HepG2 (cell line): ENCODE results near the gene DAB2IP. TPM values are rescaled to one million over a fixed set of nuclear protein-coding genes. Genes with fewer than 3 reads are reported as not detected.
A peak's percentile ranks its signal among the peaks of the same experiment; 100 is the strongest.

Source experiments
- GATAD2A ChIP-seq: IDR thresholded peaks from 2 replicates; pipeline ENCODE4 v1.6.1; 2016
- KDM3A ChIP-seq: IDR thresholded peaks from 2 replicates; pipeline ENCODE4 v1.6.1; 2018; ENCODE audit warnings: low read depth, missing compliant biosample characterization
- MEF2D ChIP-seq: sonication (generic); formaldehyde crosslinking; IDR thresholded peaks from 2 replicates; pipeline ENCODE4 v1.5.1; 2020; ENCODE audit warnings: mild to moderate bottlenecking, missing genetic modification reagents
- RNF2 ChIP-seq: fragments of 450-650 bp; conservative IDR thresholded peaks from 2 replicates; pipeline ENCODE4 v1.6.1; 2016; ENCODE audit warnings: low read depth
- RXRA ChIP-seq: sonication (generic); formaldehyde crosslinking; IDR thresholded peaks from 2 replicates; pipeline ENCODE4 v1.5.1; 2020; ENCODE audit warnings: missing genetic modification reagents
- SMC3 ChIP-seq: IDR thresholded peaks from 2 replicates; pipeline ENCODE4 v1.6.1; 2011; ENCODE audit warnings: low read length, improper control_type of control experiment
- SP5 ChIP-seq: IDR thresholded peaks from 2 replicates; pipeline ENCODE4 v1.6.1; 2016; ENCODE audit warnings: low read depth, borderline replicate concordance
- TBX2 ChIP-seq: sonication (generic); formaldehyde crosslinking; IDR thresholded peaks from 2 replicates; pipeline ENCODE4 v1.5.0; 2020; ENCODE audit warnings: missing genetic modification reagents, mild to moderate bottlenecking, borderline replicate concordance
- ZNF781 ChIP-seq: sonication (generic); formaldehyde crosslinking; IDR thresholded peaks from 2 replicates; pipeline ENCODE4 v1.5.1; 2020; ENCODE audit warnings: borderline replicate concordance, mild to moderate bottlenecking, missing genetic modification reagents; ENCODE audit errors: not compliant biosample characterization
- polyA plus RNA-seq, 8 experiments: library from polyadenylated mRNA; depleted of rRNA in 3 of 8; stranded (reverse) in 7 of 8; unstranded in 1 of 8; fragments of >200 nt; fragmentation: Illumina TruSeq in 4 of 8; extraction: Trizol in 4 of 8; gene quantifications; 2 replicates each; pipeline versions ENCODE4 v1.2.1 to v1.2.3, GENCODE V29; 2011 to 2016; ENCODE audit warnings: low read depth in 4 of 8, missing spikeins in 1 of 8, mixed read lengths in 1 of 8; ENCODE audit not compliant: insufficient read depth in 1 of 8
- total RNA-seq, 5 experiments: library from RNA; depleted of rRNA; stranded (reverse); fragments of >200 nt; fragmentation: Illumina TruSeq; extraction: Trizol; gene quantifications; 2 replicates each; pipeline ENCODE4 v1.2.3, GENCODE V29; 2016; ENCODE audit warnings: low read depth in 1 of 5
- TF ChIP-seq, protein P1 (sequence below): sonication (generic); formaldehyde crosslinking; IDR thresholded peaks from 2 replicates; pipeline ENCODE4 v1.4.0; 2020; ENCODE audit warnings: mild to moderate bottlenecking, missing genetic modification reagents
- TF ChIP-seq, protein P2 (sequence below): sonication (generic); formaldehyde crosslinking; IDR thresholded peaks from 2 replicates; pipeline ENCODE4 v1.5.0; 2020; ENCODE audit warnings: mild to moderate bottlenecking, missing genetic modification reagents, borderline replicate concordance

DAB2IP gene
- total and polyA plus RNA-seq, 2 of the 13 experiments (the other 11 are each of a cell fraction or from before 2014, with no cell fraction given): 25.3 to 37.9 TPM

DNA sequence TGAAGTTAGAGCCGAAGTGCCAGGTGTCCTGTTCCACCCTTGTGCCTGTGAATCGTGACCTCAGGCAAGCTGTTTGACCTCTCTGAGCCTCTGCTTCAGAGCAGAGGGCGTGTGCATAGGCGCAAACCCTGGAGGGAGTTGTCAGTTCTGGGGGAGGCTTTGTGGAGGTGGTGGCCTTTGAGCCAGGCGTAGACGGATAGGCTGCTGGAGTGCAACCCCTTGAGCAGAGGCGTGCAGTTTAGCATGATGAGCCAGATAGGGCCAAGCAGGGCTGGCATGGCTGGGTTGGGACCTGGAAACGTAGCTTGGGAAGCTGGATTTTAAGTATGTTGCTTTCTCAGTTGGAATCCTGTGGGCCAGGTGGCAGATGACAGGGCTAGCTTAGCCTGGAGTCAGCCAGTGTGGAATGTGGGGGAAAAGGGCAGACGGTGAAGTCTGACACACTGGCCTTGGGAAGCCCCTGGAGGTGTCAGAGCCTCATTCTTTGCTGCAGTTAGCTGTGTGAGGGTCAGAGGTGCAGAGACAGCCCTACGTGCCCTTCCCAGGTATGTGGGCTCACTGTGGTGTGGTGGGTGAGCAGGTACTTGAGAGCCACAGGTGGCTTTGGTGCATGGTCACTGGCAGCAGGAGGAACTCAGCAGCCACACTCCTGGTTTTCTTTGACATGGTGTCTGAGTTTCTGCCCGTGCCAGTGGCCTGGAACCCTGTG, 93.4 kb downstream of the DAB2IP start (continued):
- TF ChIP-seq, protein P1, sequence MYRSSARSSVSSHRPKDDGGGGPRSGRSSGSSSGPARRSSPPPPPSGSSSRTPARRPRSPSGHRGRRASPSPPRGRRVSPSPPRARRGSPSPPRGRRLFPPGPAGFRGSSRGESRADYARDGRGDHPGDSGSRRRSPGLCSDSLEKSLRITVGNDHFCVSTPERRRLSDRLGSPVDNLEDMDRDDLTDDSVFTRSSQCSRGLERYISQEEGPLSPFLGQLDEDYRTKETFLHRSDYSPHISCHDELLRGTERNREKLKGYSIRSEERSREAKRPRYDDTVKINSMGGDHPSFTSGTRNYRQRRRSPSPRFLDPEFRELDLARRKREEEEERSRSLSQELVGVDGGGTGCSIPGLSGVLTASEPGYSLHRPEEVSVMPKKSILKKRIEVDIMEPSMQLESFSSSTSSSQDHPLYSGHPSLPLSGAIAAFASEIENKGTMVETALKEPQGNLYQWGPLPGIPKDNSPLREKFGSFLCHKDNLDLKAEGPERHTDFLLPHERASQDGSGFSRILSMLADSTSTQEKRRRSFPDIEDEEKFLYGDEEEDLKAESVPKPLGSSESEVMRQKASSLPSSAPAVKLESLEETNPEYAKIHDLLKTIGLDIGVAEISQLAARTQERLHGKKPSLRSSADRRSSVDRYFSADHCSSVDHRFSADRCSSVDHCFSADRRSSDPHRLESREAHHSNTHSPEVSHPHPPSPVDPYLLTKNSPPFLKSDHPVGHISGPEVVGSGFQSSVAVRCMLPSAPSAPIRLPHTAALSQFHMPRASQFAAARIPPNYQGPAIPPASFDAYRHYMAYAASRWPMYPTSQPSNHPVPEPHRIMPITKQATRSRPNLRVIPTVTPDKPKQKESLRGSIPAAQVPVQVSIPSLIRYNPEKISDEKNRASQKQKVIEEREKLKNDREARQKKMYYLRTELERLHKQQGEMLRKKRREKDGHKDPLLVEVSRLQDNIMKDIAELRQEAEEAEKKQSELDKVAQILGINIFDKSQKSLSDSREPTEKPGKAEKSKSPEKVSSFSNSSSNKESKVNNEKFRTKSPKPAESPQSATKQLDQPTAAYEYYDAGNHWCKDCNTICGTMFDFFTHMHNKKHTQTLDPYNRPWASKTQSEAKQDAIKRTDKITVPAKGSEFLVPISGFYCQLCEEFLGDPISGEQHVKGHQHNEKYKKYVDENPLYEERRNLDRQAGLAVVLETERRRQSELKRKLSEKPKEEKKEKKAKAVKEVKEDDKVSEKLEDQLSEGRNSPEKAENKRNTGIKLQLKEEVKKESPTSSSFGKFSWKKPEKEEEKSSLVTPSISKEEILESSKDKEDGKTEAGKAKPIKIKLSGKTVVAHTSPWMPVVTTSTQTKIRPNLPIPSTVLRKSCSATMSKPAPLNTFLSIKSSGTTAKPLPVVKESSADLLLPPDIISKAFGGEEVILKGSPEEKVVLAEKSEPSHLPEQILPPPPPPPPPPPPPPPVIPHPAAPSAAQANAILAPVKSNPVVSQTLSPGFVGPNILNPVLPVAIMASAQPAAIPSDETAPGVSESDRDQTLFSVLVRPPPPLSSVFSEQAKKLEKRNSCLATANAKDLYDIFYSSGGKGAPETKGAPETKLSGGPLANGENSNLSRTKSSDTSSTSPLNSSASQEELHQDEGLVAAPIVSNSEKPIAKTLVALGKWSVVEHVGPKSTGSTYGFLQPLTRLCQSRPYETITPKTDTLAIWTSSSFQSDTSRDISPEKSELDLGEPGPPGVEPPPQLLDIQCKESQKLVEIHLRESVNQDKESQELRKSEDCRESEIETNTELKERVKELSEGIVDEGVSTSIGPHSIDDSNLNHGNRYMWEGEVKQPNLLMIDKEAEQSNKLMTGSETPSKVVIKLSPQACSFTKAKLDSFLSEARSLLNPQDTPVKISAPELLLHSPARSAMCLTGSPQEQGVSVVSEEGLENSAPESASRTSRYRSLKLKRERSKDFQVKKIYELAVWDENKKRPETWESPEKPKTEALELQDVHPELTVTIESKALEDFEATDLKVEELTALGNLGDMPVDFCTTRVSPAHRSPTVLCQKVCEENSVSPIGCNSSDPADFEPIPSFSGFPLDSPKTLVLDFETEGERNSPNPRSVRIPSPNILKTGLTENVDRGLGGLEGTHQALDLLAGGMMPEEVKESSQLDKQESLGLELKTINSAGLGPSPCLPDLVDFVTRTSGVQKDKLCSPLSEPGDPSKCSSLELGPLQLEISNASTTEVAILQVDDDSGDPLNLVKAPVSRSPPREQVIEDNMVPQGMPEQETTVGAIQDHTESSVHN (CRISPR knock-in tag): no peak
- TF ChIP-seq, protein P2, sequence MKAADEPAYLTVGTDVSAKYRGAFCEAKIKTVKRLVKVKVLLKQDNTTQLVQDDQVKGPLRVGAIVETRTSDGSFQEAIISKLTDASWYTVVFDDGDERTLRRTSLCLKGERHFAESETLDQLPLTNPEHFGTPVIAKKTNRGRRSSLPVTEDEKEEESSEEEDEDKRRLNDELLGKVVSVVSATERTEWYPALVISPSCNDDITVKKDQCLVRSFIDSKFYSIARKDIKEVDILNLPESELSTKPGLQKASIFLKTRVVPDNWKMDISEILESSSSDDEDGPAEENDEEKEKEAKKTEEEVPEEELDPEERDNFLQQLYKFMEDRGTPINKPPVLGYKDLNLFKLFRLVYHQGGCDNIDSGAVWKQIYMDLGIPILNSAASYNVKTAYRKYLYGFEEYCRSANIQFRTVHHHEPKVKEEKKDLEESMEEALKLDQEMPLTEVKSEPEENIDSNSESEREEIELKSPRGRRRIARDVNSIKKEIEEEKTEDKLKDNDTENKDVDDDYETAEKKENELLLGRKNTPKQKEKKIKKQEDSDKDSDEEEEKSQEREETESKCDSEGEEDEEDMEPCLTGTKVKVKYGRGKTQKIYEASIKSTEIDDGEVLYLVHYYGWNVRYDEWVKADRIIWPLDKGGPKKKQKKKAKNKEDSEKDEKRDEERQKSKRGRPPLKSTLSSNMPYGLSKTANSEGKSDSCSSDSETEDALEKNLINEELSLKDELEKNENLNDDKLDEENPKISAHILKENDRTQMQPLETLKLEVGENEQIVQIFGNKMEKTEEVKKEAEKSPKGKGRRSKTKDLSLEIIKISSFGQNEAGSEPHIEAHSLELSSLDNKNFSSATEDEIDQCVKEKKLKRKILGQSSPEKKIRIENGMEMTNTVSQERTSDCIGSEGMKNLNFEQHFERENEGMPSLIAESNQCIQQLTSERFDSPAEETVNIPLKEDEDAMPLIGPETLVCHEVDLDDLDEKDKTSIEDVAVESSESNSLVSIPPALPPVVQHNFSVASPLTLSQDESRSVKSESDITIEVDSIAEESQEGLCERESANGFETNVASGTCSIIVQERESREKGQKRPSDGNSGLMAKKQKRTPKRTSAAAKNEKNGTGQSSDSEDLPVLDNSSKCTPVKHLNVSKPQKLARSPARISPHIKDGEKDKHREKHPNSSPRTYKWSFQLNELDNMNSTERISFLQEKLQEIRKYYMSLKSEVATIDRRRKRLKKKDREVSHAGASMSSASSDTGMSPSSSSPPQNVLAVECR (CRISPR knock-in tag): peak; percentile 12; the same call in 1 of the 2 replicates
- TF ChIP-seq RXRA (CRISPR knock-in tag) (peak; percentile 61), TBX2 (CRISPR knock-in tag) (peak; percentile 83), MEF2D (CRISPR knock-in tag) (no peak), SP5 (CRISPR knock-in tag) (no peak), RNF2 (no peak), SMC3 (no peak), GATAD2A (no peak), KDM3A (CRISPR knock-in tag) (0 out of 2 replicates have a peak, but pooled peaks have one; percentile 1), ZNF781 (no peak)
